Left forelimb (tissue), 1 donor: ENCODE data around the gene CRYBB2.
"Not testable (repeated sequence)": the region's sequence is repeated elsewhere in the genome, so short reads cannot be mapped to it uniquely, and the experiment has no call there.

Experiments used
- DNase-seq: peaks from one replicate; pipeline ENCODE4 v3.0.0-alpha.2; 2018; ENCODE audit warnings: low spot score

Gene CRYBB2

GRCh38 chr22:25219211-25219689 is at the start of gene CRYBB2:
Gene CRYBB2 (plus strand): TSS chr22:25219639. CDS start chr22:25221430, 1,791 bp downstream.
- DNase-seq: peak; percentile 37

GRCh38 chr22:25170426-25170980 is 48.9 kb upstream of the CRYBB2 start:
- DNase-seq: no peak

GRCh38 chr22:25172153-25172552 is 47.3 kb upstream of the CRYBB2 start:
- no peak for DNase-seq

GRCh38 chr22:25174156-25174887 is 45.1 kb upstream of the CRYBB2 start:
- no peak for DNase-seq

- DNase-seq: no peak
These were observed 44.5 kb upstream of the CRYBB2 start for GRCh38 chr22:25174888-25175411.

- no peak for DNase-seq
These were observed 43.3 kb upstream of the CRYBB2 start for GRCh38 chr22:25176175-25176574.

GRCh38 chr22:25176799-25177198 is 42.6 kb upstream of the CRYBB2 start:
- no peak for DNase-seq

- DNase-seq: no peak
These were observed 42.2 kb upstream of the CRYBB2 start for GRCh38 chr22:25177226-25177625.

- DNase-seq: no peak
These were observed 41.5 kb upstream of the CRYBB2 start for GRCh38 chr22:25177895-25178294.

- not testable (repeated sequence) for DNase-seq
These were observed 41.1 kb upstream of the CRYBB2 start for GRCh38 chr22:25178348-25178747.

GRCh38 chr22:25178869-25179631 is 40.4 kb upstream of the CRYBB2 start:
- DNase-seq: not testable (repeated sequence)

GRCh38 chr22:25182131-25183110 is 37.0 kb upstream of the CRYBB2 start:
- no peak for DNase-seq

- DNase-seq: no peak
These were observed 35.4 kb upstream of the CRYBB2 start for GRCh38 chr22:25183949-25184619.

GRCh38 chr22:25186140-25186539 is 33.3 kb upstream of the CRYBB2 start:
- no peak for DNase-seq

- no peak for DNase-seq
These were observed 32.0 kb upstream of the CRYBB2 start for GRCh38 chr22:25187469-25187868.

- no peak for DNase-seq
These were observed 27.0 kb upstream of the CRYBB2 start for GRCh38 chr22:25192406-25192805.

- no peak for DNase-seq
These were observed 26.3 kb upstream of the CRYBB2 start for GRCh38 chr22:25193130-25193529.

- DNase-seq: no peak
These were observed 25.9 kb upstream of the CRYBB2 start for GRCh38 chr22:25193548-25193947.

GRCh38 chr22:25196326-25196725 is 23.1 kb upstream of the CRYBB2 start:
- DNase-seq: no peak

GRCh38 chr22:25197340-25197739 is 22.1 kb upstream of the CRYBB2 start:
- DNase-seq: no peak
